HL-60 (cell line): ENCODE measurements around the gene TIMM23.
"Not testable (repeated sequence)": the region's sequence is repeated elsewhere in the genome, so short reads cannot be mapped to it uniquely, and the experiment has no call there.

Experiments used
- DNase-seq, 2 experiments: peaks; one replicate each; pipeline ENCODE4 v3.0.0-alpha.2; 2010 to 2020; ENCODE audit warnings: low read depth in 1 of 2, low spot score in 1 of 2
- H3K27ac ChIP-seq: fragments of 250-450 bp; sonication (Bioruptor Pico); replicated peaks from 2 replicates; pipeline ENCODE4 v1.5.1; 2020; ENCODE audit warnings: mild to moderate bottlenecking, moderate library complexity
- H3K27me3 ChIP-seq: fragments of 250-450 bp; sonication (Bioruptor Pico); 2 replicates; pipeline ENCODE4 v1.5.1; 2021; ENCODE audit warnings: mild to moderate bottlenecking, moderate library complexity; ENCODE audit not compliant: insufficient read depth, poor library complexity, severe bottlenecking
- H3K4me3 ChIP-seq: replicated peaks from 2 replicates; pipeline ENCODE4 v1.5.1; 2011; ENCODE audit warnings: mild to moderate bottlenecking, control low read depth, low read length; ENCODE audit not compliant: insufficient read depth
- GABPA ChIP-seq: IDR thresholded peaks from 2 replicates; pipeline ENCODE4 v1.6.1; 2012; ENCODE audit warnings: low read depth
- POLR2AphosphoS5 ChIP-seq: IDR thresholded peaks from 2 replicates; pipeline ENCODE4 v1.6.1; 2012; ENCODE audit warnings: low read depth
- SPI1 ChIP-seq: IDR thresholded peaks from 2 replicates; pipeline ENCODE4 v1.6.1; 2012; ENCODE audit warnings: low read depth, mild to moderate bottlenecking, borderline replicate concordance
- long read RNA-seq: library from polyadenylated mRNA; unstranded; transcript quantifications from one replicate; pipeline ENCODE4 v2.0.0, GENCODE V29; 2020

TIMM23 gene, protein sequence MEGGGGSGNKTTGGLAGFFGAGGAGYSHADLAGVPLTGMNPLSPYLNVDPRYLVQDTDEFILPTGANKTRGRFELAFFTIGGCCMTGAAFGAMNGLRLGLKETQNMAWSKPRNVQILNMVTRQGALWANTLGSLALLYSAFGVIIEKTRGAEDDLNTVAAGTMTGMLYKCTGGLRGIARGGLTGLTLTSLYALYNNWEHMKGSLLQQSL
- long read RNA-seq, transcript TIMM23-201 (7 exons, 1,222 nt): major isoform, 25 of 40 reads
- long read RNA-seq, partial matches to known transcripts: 0 of 40 reads
- long read RNA-seq, other reads (novel, unspliced or antisense): 15 of 40 reads

DNA sequence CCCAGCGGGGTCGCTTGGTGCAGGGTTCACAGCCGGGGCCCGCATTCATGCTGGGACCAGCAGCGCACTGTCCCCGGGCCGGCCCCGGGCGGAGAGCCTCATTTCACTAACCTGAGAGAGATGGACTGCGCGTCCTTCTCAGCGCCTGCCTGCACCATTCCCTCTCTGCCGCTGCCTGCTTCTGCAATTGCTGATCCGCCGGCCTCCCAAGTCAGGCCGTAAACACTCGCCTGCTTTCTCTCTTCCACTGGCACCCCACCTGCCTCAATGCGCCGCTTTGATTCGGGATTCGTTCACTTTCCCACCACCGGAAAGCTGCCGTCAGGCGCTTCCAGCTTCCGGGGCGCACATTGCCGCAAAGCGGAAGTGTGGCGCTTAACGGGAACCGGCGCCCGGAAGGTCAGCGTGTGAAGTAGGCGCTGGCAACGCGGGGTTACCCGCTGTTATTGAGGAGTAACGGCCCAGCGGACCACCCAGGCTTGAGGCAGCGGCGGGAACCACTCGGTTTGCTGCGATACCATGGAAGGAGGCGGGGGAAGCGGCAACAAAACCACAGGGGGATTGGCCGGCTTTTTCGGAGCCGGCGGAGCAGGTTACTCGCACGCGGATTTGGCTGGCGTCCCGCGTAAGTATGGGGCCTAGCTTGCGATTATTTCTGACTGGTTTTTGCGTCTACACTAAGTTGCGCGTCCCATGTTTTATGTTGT lies at the start of gene TIMM23:
TSS of gene TIMM23 (plus strand) at position 384 of the 707 bp plus-strand sequence. CDS start at position 520, 136 bp downstream.
- Histone ChIP-seq H3K4me3 (peak within 1 kb of the TSS; percentile 80), H3K27ac (peak within 1 kb of the TSS; percentile 78)
- DNase-seq: peak; percentile 74 to 84
- not testable (repeated sequence) for H3K27me3 ChIP-seq
- TF ChIP-seq SPI1: peak; percentile 80
- TF ChIP-seq GABPA: peak; percentile 85
- TF ChIP-seq POLR2AphosphoS5: peak; percentile 66; the same call in 1 of the 2 replicates

GRCh38 chr10:45926790-45927189 lies 45.5 kb upstream of the TIMM23 start:
- DNase-seq, H3K27me3 ChIP-seq, H3K27ac ChIP-seq, H3K4me3 ChIP-seq: not testable (repeated sequence)

DNA sequence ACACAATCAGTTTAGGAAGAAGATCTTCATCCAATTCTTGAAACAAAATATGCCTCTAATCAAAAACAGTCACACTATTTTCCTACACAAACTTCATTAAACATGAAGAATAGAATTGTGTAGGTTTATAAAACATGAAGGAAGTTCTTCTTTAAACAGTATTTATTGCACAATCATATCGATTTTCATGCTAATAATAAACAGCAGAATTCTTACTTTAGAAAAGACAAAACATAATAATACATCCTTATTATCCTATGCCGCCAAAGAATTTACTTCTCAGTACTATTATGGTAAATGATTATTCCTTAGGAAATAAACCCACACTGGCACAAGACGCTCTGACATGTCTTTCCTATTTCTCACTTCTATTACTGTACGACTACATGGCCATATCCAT lies 41.0 kb upstream of the TIMM23 start:
- H3K27ac ChIP-seq, H3K4me3 ChIP-seq, DNase-seq, H3K27me3 ChIP-seq: not testable (repeated sequence)

- not testable (repeated sequence) for H3K27ac ChIP-seq, DNase-seq, H3K27me3 ChIP-seq, H3K4me3 ChIP-seq
Measured at GRCh38 chr10:45934788-45935187, 37.5 kb upstream of the TIMM23 start.

GRCh38 chr10:45939176-45939697 lies 33.1 kb upstream of the TIMM23 start:
- H3K27ac ChIP-seq, H3K27me3 ChIP-seq, DNase-seq, H3K4me3 ChIP-seq: not testable (repeated sequence)

DNA sequence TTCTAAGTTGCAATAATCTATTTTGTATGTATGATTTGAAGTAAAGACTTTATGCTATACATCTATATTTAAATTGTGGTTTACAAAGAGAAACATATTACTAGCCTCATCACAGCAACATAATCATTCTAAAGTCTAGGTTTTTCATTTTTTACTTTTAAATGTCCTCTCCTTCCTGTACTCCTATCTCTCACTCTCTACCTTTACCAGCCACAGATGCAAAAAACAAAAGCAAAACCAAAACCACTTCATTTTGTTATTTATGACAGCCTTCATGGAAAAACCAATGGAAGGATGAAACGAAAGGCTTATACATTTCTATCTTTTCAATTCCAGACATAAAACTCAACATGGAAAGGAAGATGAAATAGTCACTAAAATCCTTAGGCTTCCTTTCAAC lies 31.1 kb upstream of the TIMM23 start:
- not testable (repeated sequence) for DNase-seq, H3K4me3 ChIP-seq, H3K27ac ChIP-seq, H3K27me3 ChIP-seq

DNA sequence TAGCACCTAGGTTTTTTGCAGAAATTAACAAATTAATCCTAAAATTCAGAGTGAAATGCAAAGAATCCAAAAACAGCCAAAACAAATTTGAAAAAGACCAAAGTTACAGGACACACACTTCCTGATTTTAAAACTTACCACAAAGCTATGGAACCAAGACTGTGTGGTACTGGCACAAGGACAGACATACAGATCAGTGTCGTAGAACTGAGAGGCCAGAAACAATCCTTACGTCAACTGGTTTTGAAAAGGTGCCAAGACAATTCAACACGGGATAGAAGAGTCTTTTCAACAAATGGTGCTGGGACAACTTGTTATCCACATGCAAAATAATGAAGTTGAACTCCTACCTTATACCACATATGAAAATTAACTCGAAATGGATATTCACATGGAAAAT lies 26.8 kb upstream of the TIMM23 start:
- not testable (repeated sequence) for H3K27me3 ChIP-seq, DNase-seq, H3K4me3 ChIP-seq, H3K27ac ChIP-seq
- peak; percentile 21; the same call in 1 of the 2 replicates for TF ChIP-seq SPI1

DNA sequence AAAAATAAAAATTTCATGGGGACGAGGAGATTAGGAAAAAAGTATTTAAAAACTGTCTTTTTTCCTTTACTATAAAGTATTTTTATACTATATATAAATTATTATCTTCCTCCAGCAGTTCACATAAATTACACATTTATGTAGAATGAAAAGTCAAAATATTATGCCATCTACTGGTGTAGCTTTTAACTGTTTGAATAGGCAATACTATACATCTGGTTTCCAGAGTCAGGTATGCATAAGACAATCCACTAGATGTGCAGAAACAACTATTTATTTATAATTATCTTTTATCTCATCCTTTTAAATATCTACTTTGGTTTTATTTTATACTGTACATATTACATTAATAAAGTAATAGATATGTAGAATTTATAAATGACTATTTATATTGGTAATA lies 24.9 kb upstream of the TIMM23 start:
- not testable (repeated sequence) for H3K4me3 ChIP-seq, H3K27me3 ChIP-seq, DNase-seq, H3K27ac ChIP-seq

GRCh38 chr10:45948801-45949200 lies 23.5 kb upstream of the TIMM23 start:
- not testable (repeated sequence) for H3K27ac ChIP-seq, DNase-seq, H3K27me3 ChIP-seq, H3K4me3 ChIP-seq

GRCh38 chr10:45954367-45954766 lies 17.9 kb upstream of the TIMM23 start:
- H3K4me3 ChIP-seq, H3K27me3 ChIP-seq, DNase-seq, H3K27ac ChIP-seq: not testable (repeated sequence)

GRCh38 chr10:45956634-45957033 lies 15.7 kb upstream of the TIMM23 start:
- not testable (repeated sequence) for H3K27me3 ChIP-seq, H3K27ac ChIP-seq, DNase-seq

GRCh38 chr10:45957928-45958327 lies 14.4 kb upstream of the TIMM23 start:
- not testable (repeated sequence) for H3K27ac ChIP-seq, H3K27me3 ChIP-seq, H3K4me3 ChIP-seq, DNase-seq

More at GRCh38 chr10:45956634-45957033, 15.7 kb upstream of the TIMM23 start:
- not testable (repeated sequence) for H3K4me3 ChIP-seq

GRCh38 chr10:45962686-45963452 lies 9.4 kb upstream of the TIMM23 start:
- not testable (repeated sequence) for H3K4me3 ChIP-seq, H3K27ac ChIP-seq, DNase-seq, H3K27me3 ChIP-seq
